ENCODE measurements around the gene ATP5F1D.

ATP5F1D gene

GRCh38 chr19:1220976-1221903, 20.3 kb upstream of the ATP5F1D start:
- no peak for DNase-seq

GRCh38 chr19:1221904-1222255, 19.7 kb upstream of the ATP5F1D start:
- no peak for DNase-seq

GRCh38 chr19:1222394-1222793, 19.2 kb upstream of the ATP5F1D start:
- DNase-seq = no peak

DNA sequence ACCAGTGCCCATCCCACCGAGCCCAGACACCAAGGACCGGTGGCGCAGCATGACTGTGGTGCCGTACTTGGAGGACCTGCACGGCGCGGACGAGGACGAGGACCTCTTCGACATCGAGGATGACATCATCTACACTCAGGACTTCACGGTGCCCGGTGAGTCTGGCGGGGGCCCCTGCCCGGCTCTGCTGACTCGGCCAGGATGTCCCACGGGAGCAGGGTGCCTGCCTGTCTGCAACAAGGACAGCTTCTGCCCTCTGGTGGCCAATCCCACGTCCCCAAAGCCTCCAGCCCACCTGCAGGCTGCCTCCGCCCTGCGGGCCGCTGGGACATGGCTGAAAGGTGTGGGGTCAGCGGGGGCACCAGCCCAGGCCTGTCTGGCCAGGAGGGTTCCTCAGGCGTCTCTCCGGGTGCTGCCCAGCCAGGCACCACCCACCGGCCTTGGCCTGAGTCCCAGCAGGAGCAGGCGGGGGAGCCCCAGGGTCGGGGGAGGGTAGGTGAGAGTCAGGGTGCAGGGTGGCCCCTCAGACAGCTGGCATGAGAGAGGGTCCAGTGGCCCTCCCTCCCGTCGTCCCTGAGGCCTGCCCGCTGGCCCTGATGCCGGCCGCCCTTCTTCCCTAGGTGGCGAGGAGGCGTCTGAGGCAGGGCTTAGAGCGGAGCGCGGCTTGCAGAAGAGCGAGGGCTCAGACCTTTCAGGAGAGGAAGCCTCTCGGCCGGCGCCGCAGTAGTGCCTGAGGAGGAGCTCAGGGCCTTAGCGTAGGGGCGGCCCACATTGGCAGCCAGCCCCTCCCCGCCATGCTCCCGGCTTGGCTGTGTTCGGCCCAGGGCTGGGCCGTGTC, 18.3 kb upstream of the ATP5F1D start:
- no peak for DNase-seq

- no peak for DNase-seq
These were observed 17.3 kb upstream of the ATP5F1D start for GRCh38 chr19:1224047-1224825.

DNA sequence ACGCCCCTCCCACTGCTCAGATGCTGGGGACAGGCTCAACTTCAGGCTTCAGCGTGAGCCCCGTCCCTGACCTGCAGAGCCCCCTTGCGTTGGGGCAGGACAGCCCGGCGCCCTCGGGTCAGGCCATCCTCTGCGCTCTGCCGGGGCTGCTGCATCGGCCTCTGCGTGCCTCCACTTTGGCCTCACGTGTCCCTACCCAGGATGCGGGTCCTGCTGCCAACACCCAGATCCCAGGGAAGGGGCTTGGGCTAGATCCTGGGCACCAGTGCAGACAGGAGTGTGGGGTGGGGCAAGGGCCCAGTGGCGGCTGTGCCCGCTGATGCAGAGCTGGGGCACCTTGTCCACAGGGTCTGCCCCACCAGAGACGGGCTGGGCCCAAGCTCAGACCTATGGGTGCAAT, 16.7 kb upstream of the ATP5F1D start:
- DNase-seq = no peak

DNA sequence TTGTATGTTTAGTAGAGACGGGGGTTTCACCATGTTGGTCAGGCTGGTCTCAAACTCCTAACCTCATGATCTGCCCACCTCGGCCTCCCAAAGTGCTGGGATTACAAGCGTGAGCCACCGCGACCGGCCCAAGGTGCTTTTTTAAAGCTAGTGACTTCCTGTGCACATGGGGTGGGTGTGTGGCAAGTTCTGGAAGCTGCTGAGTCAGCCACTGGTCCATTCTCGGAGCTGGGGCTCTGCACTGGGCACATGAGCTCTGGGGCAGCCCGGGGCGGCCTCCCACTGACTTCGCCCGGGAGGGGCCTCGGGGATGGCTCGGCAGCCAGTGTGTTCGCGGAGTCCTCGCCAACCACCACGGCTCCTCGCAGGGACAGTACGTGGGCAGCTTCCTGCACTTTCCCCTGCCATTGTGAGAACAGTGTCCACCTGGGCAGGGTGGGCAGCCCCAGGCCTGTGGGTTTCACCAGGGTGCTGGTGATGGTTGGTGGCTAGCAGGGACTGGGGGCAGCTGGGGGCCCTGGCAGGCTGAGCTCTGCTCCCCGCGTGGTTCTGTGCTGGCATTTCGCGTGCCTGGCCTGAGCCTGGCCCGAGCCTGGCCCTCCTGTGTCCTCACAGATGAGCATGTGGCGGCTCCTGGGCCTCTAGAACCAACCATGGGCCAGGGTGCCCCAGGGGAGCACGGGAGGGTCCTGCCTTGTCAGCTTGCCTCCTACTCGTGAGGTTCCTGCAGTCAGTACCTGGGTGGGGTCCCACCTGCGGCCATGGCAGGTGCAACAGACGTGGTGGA, 15.9 kb upstream of the ATP5F1D start:
- DNase-seq = no peak

GRCh38 chr19:1226227-1226518, 15.4 kb upstream of the ATP5F1D start:
- no peak for DNase-seq

- no peak for DNase-seq
These were observed 14.8 kb upstream of the ATP5F1D start for GRCh38 chr19:1226522-1227303.

- DNase-seq = no peak
These were observed 14.1 kb upstream of the ATP5F1D start for GRCh38 chr19:1227304-1228054.

DNA sequence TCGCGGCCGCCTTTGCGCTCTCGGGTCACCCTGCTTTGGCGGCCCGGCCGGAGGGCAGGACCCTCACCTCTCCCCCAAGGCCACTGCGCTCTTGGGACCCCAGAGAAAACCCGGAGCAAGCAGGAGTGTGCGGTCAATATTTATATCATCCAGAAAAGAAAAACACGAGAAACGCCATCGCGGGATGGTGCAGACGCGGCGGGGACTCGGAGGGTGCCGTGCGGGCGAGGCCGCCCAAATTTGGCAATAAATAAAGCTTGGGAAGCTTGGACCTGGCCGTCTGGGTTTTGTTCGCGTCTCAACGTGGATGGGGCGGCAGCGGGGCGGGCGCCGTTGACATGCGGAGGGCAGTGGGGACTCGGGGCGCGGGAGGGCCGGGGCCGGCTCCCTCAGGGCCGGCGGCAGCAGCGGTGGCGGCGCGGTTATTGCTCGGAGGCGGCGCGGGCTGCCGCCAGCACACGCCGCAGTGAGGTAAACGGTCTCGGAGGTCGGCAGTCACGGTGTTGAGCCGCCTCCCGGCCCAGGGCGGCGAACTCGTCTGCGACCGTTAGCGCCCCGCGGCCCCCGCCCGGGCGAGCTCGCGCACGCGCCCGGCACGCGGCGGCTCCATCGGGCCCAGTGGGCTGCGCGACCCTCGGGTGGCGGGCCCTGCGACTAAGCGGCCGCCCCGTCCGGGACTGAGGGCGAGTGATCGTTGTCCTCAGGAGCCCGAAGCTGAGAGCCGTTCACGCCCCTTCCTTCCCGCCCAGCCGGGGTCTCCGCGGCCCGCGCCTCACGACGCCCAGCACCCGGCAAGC, 13.2 kb upstream of the ATP5F1D start:
- no peak for DNase-seq

- no peak for DNase-seq
These were observed 12.3 kb upstream of the ATP5F1D start for GRCh38 chr19:1229056-1229923.

- no peak for DNase-seq
These were observed 11.4 kb upstream of the ATP5F1D start for GRCh38 chr19:1229924-1230782.

- DNase-seq = no peak
These were observed 10.6 kb upstream of the ATP5F1D start for GRCh38 chr19:1230783-1231489.

DNA sequence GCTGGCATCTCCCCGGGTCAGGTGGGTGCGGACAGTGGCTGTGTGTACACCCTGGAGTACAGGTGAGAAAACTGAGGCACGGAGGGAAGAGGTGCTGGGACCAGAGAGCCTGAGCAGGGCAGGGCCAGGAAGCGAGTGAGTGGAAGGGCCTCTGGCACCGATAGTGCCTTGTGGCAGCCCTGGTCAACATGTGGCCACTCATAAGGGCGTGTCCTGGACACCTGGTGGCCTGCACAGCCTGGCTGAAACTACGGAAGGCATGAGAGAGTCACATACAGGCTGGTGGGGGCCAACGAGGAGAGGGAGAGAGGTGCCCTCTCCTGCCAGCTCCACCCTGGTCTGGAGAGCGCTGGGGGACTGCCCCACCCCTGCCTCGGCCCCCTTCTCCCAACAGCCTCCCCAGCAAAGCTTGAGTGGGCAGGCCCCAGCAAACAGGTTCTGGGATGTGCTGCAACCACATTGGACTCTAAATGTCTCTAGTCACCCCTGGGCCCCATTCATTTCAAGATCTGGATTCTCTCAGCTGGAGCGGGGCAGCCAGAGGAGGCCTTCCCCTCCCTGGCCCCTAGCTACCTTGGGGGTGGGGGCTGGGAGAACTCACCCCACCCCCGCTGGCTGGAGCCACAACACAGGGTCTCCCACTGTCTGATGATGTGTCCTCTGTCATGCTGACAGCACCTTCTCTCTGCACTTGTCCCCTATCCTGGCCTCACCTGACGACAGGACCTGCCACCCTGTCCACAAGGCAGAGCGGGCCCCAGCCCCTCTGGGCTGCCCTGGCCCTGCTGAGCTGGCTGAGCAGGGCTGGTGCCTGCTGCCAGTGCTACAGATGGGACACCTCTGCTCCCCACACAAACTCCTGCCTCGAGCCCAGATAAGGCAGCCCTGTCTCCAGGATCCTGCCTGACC, 9.6 kb upstream of the ATP5F1D start:
- DNase-seq = no peak

GRCh38 chr19:1232652-1233072, 8.9 kb upstream of the ATP5F1D start:
- DNase-seq = no peak
